Tibial nerve (tissue), 4 donors: Measurements from ENCODE around the gene PEAK3.

Experiments
- EP300 ChIP-seq, 2 donors: sonication (generic); formaldehyde crosslinking; IDR thresholded peaks; one replicate each; pipeline ENCODE4 v1.6.1; 2017; ENCODE audit warnings: antibody characterized with exemption in 2 of 2, mild to moderate bottlenecking in 1 of 2
- TF ChIP-seq, protein P1 (sequence below), 5 experiments: fragments of 200-600 bp in 3 of 5; fragments of 450-650 bp in 2 of 5; sonication (generic) in 3 of 5; IDR thresholded peaks; one replicate each; pipeline ENCODE4 v1.5.1; 2016 to 2019; ENCODE audit warnings: antibody characterized with exemption in 5 of 5, mild to moderate bottlenecking in 3 of 5, moderate library complexity in 2 of 5

DNA sequence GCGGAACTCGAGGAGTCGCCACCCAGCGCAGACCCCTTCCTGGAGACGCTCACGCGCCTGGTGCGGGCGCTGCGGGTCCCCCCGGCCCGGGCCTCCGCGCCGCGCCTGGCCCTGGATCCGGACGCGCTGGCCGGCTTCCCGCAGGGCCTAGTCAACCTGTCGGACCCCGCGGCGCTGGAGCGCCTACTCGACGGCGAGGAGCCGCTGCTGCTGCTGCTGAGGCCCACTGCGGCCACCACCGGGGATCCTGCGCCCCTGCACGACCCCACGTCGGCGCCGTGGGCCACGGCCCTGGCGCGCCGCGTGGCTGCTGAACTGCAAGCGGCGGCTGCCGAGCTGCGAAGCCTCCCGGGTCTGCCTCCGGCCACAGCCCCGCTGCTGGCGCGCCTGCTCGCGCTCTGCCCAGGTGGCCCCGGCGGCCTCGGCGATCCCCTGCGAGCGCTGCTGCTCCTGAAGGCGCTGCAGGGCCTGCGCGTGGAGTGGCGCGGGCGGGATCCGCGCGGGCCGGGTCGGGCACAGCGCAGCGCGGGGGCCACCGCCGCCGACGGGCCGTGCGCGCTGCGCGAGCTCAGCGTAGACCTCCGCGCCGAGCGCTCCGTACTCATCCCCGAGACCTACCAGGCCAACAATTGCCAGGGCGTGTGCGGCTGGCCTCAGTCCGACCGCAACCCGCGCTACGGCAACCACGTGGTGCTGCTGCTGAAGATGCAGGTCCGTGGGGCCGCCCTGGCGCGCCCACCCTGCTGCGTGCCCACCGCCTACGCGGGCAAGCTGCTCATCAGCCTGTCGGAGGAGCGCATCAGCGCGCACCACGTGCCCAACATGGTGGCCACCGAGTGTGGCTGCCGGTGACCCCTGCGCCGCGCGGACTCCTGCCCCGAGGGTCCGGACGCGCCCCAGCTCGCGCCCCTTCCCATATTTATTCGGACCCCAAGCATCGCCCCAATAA lies 30.6 kb downstream of the PEAK3 start:
- TF ChIP-seq, protein P1, sequence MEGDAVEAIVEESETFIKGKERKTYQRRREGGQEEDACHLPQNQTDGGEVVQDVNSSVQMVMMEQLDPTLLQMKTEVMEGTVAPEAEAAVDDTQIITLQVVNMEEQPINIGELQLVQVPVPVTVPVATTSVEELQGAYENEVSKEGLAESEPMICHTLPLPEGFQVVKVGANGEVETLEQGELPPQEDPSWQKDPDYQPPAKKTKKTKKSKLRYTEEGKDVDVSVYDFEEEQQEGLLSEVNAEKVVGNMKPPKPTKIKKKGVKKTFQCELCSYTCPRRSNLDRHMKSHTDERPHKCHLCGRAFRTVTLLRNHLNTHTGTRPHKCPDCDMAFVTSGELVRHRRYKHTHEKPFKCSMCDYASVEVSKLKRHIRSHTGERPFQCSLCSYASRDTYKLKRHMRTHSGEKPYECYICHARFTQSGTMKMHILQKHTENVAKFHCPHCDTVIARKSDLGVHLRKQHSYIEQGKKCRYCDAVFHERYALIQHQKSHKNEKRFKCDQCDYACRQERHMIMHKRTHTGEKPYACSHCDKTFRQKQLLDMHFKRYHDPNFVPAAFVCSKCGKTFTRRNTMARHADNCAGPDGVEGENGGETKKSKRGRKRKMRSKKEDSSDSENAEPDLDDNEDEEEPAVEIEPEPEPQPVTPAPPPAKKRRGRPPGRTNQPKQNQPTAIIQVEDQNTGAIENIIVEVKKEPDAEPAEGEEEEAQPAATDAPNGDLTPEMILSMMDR (IDR thresholded peaks at IDR 0.05), result no peak
- TF ChIP-seq EP300 (IDR thresholded peaks at IDR 0.05), result no peak
